GM20000 (cell line): Measurements from ENCODE around the gene SEMA4D.
A peak's percentile ranks its signal among the peaks of the same experiment; 100 is the strongest.

Experiments used
- DNase-seq: peaks from one replicate; pipeline ENCODE4 v3.0.0; 2012; ENCODE audit warnings: low spot score
- TF ChIP-seq, protein P1 (sequence below): IDR thresholded peaks from 2 replicates; pipeline ENCODE4 v1.5.1; 2012; ENCODE audit warnings: mild to moderate bottlenecking, control low read depth; ENCODE audit errors: extremely low read depth, missing control alignments

Gene SEMA4D

DNA sequence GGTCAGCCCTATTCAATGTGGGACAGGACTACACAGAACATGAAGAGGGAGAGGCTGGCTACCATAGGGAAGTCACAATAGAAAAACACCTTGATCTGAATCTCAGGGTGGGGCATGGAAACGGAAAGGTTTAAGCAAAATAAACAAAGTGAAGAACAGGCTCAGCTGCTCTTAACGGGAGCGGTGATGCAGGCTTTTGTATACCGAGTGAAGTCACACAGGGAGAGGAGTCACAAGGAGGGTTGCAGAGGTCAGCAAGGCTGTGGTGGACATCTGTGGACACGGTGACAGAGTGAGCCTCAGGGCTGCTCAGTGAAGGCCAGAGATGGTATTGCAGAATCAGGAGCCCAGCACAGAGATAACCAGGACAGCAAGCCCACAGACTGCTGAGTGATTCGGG, 30.6 kb upstream of the SEMA4D start:
- TF ChIP-seq, protein P1, sequence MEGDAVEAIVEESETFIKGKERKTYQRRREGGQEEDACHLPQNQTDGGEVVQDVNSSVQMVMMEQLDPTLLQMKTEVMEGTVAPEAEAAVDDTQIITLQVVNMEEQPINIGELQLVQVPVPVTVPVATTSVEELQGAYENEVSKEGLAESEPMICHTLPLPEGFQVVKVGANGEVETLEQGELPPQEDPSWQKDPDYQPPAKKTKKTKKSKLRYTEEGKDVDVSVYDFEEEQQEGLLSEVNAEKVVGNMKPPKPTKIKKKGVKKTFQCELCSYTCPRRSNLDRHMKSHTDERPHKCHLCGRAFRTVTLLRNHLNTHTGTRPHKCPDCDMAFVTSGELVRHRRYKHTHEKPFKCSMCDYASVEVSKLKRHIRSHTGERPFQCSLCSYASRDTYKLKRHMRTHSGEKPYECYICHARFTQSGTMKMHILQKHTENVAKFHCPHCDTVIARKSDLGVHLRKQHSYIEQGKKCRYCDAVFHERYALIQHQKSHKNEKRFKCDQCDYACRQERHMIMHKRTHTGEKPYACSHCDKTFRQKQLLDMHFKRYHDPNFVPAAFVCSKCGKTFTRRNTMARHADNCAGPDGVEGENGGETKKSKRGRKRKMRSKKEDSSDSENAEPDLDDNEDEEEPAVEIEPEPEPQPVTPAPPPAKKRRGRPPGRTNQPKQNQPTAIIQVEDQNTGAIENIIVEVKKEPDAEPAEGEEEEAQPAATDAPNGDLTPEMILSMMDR, result no peak
- DNase-seq, result no peak

GRCh38 chr9:89528131-89528530, 30.2 kb upstream of the SEMA4D start:
- TF ChIP-seq, protein P1, result no peak
- DNase-seq, result no peak

GRCh38 chr9:89527084-89527483, 29.2 kb upstream of the SEMA4D start:
- no peak for DNase-seq

GRCh38 chr9:89526667-89527066, 28.8 kb upstream of the SEMA4D start:
- TF ChIP-seq, protein P1, result no peak
- no peak for DNase-seq

More at GRCh38 chr9:89527084-89527483, 29.2 kb upstream of the SEMA4D start:
- TF ChIP-seq, protein P1, result no peak

- TF ChIP-seq, protein P1, result no peak
- no peak for DNase-seq
These were observed 27.8 kb upstream of the SEMA4D start for GRCh38 chr9:89525446-89526374.

DNA sequence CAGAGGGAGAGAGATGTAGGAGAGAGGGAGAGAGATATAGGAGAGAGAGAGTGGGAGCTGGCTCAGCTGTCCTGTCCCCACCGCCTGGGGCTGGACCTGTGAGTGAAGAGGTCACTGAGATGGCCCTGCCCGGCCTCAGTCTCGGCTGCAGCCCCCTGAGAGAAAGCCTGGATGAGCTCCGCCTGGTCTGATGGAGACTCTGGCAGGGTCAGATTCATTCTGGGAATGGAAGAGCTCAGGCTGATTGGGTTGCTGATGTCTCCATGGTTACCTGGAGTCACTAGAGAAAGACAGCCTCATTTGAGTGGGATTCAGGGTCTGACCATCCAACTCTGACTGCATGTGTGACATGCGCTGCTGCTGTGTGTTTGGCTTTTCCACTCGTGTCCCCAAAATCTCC, 27.1 kb upstream of the SEMA4D start:
- TF ChIP-seq, protein P1, result no peak
- DNase-seq, result no peak

GRCh38 chr9:89523948-89524347, 26.0 kb upstream of the SEMA4D start:
- peak; percentile 50 for DNase-seq
- TF ChIP-seq, protein P1, result no peak
